HEK293T (cell line): ENCODE results near the gene OXNAD1.

Experiments
- BHLHE40 ChIP-seq: fragments of 450-650 bp; IDR thresholded peaks from 2 replicates; pipeline ENCODE4 v1.6.1; 2016; ENCODE audit warnings: mild to moderate bottlenecking, moderate library complexity, borderline replicate concordance
- FOXA1 ChIP-seq: fragments of 450-650 bp; IDR thresholded peaks from 2 replicates; pipeline ENCODE4 v1.6.1; 2016; ENCODE audit warnings: mild to moderate bottlenecking
- FOXK2 ChIP-seq: fragments of 450-650 bp; IDR thresholded peaks from 2 replicates; pipeline ENCODE4 v1.6.1; 2016; ENCODE audit warnings: mild to moderate bottlenecking
- FOXM1 ChIP-seq: fragments of 450-650 bp; IDR thresholded peaks from 2 replicates; pipeline ENCODE4 v1.6.1; 2017; ENCODE audit warnings: mild to moderate bottlenecking, borderline replicate concordance
- HDGF ChIP-seq: fragments of 450-650 bp; IDR thresholded peaks from 2 replicates; pipeline ENCODE4 v1.6.1; 2017; ENCODE audit warnings: antibody characterized with exemption, borderline replicate concordance
- LEF1 ChIP-seq: fragments of 450-650 bp; IDR thresholded peaks from 2 replicates; pipeline ENCODE4 v1.6.1; 2017; ENCODE audit warnings: mild to moderate bottlenecking, borderline replicate concordance
- NFRKB ChIP-seq: fragments of 450-650 bp; IDR thresholded peaks from 2 replicates; pipeline ENCODE4 v1.6.1; 2016; ENCODE audit warnings: mild to moderate bottlenecking, moderate library complexity
- SP1 ChIP-seq: fragments of 450-650 bp; IDR thresholded peaks from 2 replicates; pipeline ENCODE4 v1.6.1; 2017
- SUZ12 ChIP-seq: fragments of 450-650 bp; IDR thresholded peaks from 2 replicates; pipeline ENCODE4 v1.6.1; 2016; ENCODE audit warnings: mild to moderate bottlenecking
- TARDBP ChIP-seq: fragments of 450-650 bp; IDR thresholded peaks from 2 replicates; pipeline ENCODE4 v1.6.1; 2016
- TF ChIP-seq, protein P1 (sequence below): fragments of 450-650 bp; IDR thresholded peaks from 2 replicates; pipeline ENCODE4 v1.6.1; 2016

GRCh38 chr3:16352428-16352827 lies 87.4 kb downstream of the OXNAD1 start:
- TF ChIP-seq, protein P1, sequence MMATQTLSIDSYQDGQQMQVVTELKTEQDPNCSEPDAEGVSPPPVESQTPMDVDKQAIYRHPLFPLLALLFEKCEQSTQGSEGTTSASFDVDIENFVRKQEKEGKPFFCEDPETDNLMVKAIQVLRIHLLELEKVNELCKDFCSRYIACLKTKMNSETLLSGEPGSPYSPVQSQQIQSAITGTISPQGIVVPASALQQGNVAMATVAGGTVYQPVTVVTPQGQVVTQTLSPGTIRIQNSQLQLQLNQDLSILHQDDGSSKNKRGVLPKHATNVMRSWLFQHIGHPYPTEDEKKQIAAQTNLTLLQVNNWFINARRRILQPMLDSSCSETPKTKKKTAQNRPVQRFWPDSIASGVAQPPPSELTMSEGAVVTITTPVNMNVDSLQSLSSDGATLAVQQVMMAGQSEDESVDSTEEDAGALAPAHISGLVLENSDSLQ, result no peak
- no peak for TF ChIP-seq SUZ12
- no peak for TF ChIP-seq BHLHE40
- TF ChIP-seq FOXK2, result no peak
- no peak for TF ChIP-seq TARDBP
- no peak for TF ChIP-seq SP1
- no peak for TF ChIP-seq NFRKB
- no peak for TF ChIP-seq LEF1
- no peak for TF ChIP-seq FOXA1
- no peak for TF ChIP-seq FOXM1
- TF ChIP-seq HDGF, result no peak
